Adrenal gland (tissue), 5 donors: ENCODE measurements around the gene GRB10.

Experiments used
- POLR2A ChIP-seq, 2 donors: fragments of 450-650 bp; IDR thresholded peaks; one replicate each; pipeline ENCODE4 v1.6.1; 2017; ENCODE audit warnings: antibody characterized with exemption in 2 of 2, mild to moderate bottlenecking in 2 of 2, moderate library complexity in 1 of 2
- TF ChIP-seq, protein P1 (sequence below), 6 experiments: fragments of 450-650 bp in 4 of 6; fragments of 200-600 bp in 2 of 6; sonication (generic) in 1 of 6; IDR thresholded peaks; 1 replicate in 5 of 6; 2 replicates in 1 of 6; pipeline versions ENCODE4 v1.5.1 to v1.8.0; 2016 to 2021; ENCODE audit warnings: antibody characterized with exemption in 6 of 6, mild to moderate bottlenecking in 2 of 6, moderate library complexity in 1 of 6
- donor health status: DM: no; HTN: no; CAD: no.

GRCh38 chr7:50564640-50565558 lies 217.8 kb downstream of the GRB10 start, which contains the start of gene DDC:
- TF ChIP-seq, protein P1, sequence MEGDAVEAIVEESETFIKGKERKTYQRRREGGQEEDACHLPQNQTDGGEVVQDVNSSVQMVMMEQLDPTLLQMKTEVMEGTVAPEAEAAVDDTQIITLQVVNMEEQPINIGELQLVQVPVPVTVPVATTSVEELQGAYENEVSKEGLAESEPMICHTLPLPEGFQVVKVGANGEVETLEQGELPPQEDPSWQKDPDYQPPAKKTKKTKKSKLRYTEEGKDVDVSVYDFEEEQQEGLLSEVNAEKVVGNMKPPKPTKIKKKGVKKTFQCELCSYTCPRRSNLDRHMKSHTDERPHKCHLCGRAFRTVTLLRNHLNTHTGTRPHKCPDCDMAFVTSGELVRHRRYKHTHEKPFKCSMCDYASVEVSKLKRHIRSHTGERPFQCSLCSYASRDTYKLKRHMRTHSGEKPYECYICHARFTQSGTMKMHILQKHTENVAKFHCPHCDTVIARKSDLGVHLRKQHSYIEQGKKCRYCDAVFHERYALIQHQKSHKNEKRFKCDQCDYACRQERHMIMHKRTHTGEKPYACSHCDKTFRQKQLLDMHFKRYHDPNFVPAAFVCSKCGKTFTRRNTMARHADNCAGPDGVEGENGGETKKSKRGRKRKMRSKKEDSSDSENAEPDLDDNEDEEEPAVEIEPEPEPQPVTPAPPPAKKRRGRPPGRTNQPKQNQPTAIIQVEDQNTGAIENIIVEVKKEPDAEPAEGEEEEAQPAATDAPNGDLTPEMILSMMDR (IDR thresholded peaks at IDR 0.05): no peak
- TF ChIP-seq POLR2A (IDR thresholded peaks at IDR 0.05): no peak
